Panc1 (cell line): ENCODE results near the gene CAPS2. TPM values are rescaled to one million over a fixed set of nuclear protein-coding genes. Genes with fewer than 3 reads are reported as not detected.

ENCODE experiments used
- ATAC-seq: fragments of 200-7000 bp; cut with Tn5 transposase; 2 replicates; pipeline ENCODE4 v1.9.1; 2020; ENCODE audit warnings: mild to moderate bottlenecking, moderate library complexity
- BruUV-seq: library from RNA; stranded (reverse); fragments of 400-500 nt; replicated peaks from 2 replicates; lab custom pipeline; 2021; lab: Mats Ljungman, UMichigan
- CTCF ChIA-PET: fragments of 300-600 bp; sonication (Branson Sonifier 250); formaldehyde crosslinking; loops from one replicate; lab custom pipeline; 2022; ENCODE audit warnings: antibody characterized with exemption; lab: Charles Lee
- POLR2A ChIA-PET: fragments of 300-600 bp; sonication (Branson Sonifier 250); formaldehyde crosslinking; loops from one replicate; lab custom pipeline; 2022; ENCODE audit warnings: antibody characterized with exemption; lab: Charles Lee
- DNase-seq: peaks from one replicate; pipeline ENCODE4 v3.0.0-alpha.2; 2010; ENCODE audit warnings: low read depth, low spot score
- H3K27ac ChIP-seq: 2 replicates; pipeline ENCODE4 v1.5.1; 2011; ENCODE audit warnings: mild to moderate bottlenecking, low read length, inconsistent platforms
- H3K27me3 ChIP-seq: fragments of 200-500 bp; sonication (Bioruptor generic); 2 replicates; pipeline ENCODE4 v1.6.0; 2014; ENCODE audit warnings: low read length, inconsistent platforms; ENCODE audit not compliant: control insufficient read depth, insufficient read depth
- H3K36me3 ChIP-seq: fragments of 200-500 bp; sonication (Bioruptor generic); 2 replicates; pipeline ENCODE4 v1.5.1; 2014; ENCODE audit warnings: inconsistent platforms, mild to moderate bottlenecking, low read length, moderate library complexity; ENCODE audit not compliant: control insufficient read depth, insufficient read depth
- H3K4me1 ChIP-seq: 2 replicates; pipeline ENCODE4 v1.5.1; 2011; ENCODE audit warnings: inconsistent platforms, mild to moderate bottlenecking, low read length, moderate library complexity; ENCODE audit not compliant: control insufficient read depth, insufficient read depth
- H3K4me3 ChIP-seq, 2 experiments: 2 replicates each; pipeline ENCODE4 v1.5.1; 2011 to 2012; ENCODE audit warnings: low read depth in 2 of 2, low read length in 2 of 2, mild to moderate bottlenecking in 2 of 2, inconsistent platforms in 1 of 2, moderate library complexity in 1 of 2
- H3K9me3 ChIP-seq: fragments of 200-500 bp; sonication (Bioruptor generic); 2 replicates; pipeline ENCODE4 v1.5.1; 2014; ENCODE audit warnings: low read depth, mild to moderate bottlenecking, inconsistent platforms, low read length, moderate library complexity; ENCODE audit not compliant: control insufficient read depth, insufficient read depth
- CTCF ChIP-seq: fragments of 450-650 bp; IDR thresholded peaks from 2 replicates; pipeline ENCODE4 v1.5.1; 2017; ENCODE audit warnings: mild to moderate bottlenecking
- POLR2AphosphoS5 ChIP-seq: IDR thresholded peaks from 2 replicates; pipeline ENCODE4 v1.6.1; 2012; ENCODE audit warnings: mild to moderate bottlenecking, low read depth, low read length, moderate library complexity
- SIN3A ChIP-seq: IDR thresholded peaks from 2 replicates; pipeline ENCODE4 v1.6.1; 2012; ENCODE audit warnings: low read depth, mild to moderate bottlenecking, low read length, moderate library complexity, borderline replicate concordance; ENCODE audit not compliant: insufficient read depth
- TCF7L2 ChIP-seq: IDR thresholded peaks from 2 replicates; pipeline ENCODE4 v1.6.1; 2011; ENCODE audit warnings: mild to moderate bottlenecking, low read depth, low read length, inconsistent platforms
- in situ Hi-C: cut with HindIII; loops from 2 replicates; pipeline ENCODE4 v1.10.0; 2016; ENCODE audit warnings: low sequenced_read_pairs, low pct_unique_long_range_greater_than_20kb
- intact Hi-C: fragments of 100-400 bp; cut with micrococcal nuclease; formaldehyde crosslinking; loops from one replicate; pipeline ENCODE4 v1.10.0; 2022; ENCODE audit not compliant: unreplicated experiment
- total RNA-seq: library from RNA; stranded (reverse); gene quantifications from one replicate; pipeline ENCODE4 v1.2.1, GENCODE V29; 2021; ENCODE audit not compliant: unreplicated experiment
- TF ChIP-seq, protein P1 (sequence below), 2 experiments: IDR thresholded peaks; 2 replicates each; pipeline ENCODE4 v1.6.1; 2011 to 2012; ENCODE audit warnings: low read depth in 2 of 2, control low read depth in 1 of 2, low read length in 1 of 2, mild to moderate bottlenecking in 1 of 2, moderate library complexity in 1 of 2; ENCODE audit not compliant: insufficient read depth in 1 of 2

The CAPS2 gene
- total RNA-seq, 1 experiment from 2014 or later, result 11.8 TPM

DNA sequence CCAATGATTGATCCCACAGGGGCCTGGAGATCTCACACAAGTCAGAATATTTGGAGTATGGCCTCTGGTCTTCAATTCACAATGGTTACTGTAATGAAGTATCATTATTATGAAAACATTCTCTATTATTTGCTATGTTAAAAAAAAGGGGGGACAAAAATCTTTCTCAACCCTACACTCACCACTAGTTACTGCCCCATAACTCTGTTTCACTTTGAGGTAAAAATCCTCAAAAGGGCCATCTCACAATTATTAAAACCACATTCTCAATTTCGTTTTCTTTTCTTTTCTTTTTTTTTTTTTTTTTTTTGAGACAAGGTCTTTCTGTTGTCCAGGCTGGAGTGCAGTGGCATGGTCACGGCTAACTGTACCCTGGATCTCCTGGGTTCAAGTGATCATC is 60.9 kb downstream of the CAPS2 start:
- Histone ChIP-seq H3K27ac (no peak overlapping the region), H3K27me3 (no peaks in the 10 kb centered on the region), H3K9me3 (no peaks in the 10 kb centered on the region; the same call in 1 of the 2 replicates), H3K36me3 (no peaks in the 10 kb centered on the region), H3K4me3 (no peak overlapping the region), H3K4me1 (no peaks in the 10 kb centered on the region)
- intact Hi-C loops (no loop called here), in situ Hi-C loops (no loop called here)
- DNase-seq, result no peak
- POLR2A ChIA-PET, result no interaction called here
- ATAC-seq, result no peak
- BruUV-seq, result no TSS peak
- CTCF ChIA-PET, result no interaction called here
- TF ChIP-seq TCF7L2, result no peak
- no peak for TF ChIP-seq CTCF
- no peak for TF ChIP-seq SIN3A
- TF ChIP-seq POLR2AphosphoS5, result no peak
- TF ChIP-seq, protein P1, sequence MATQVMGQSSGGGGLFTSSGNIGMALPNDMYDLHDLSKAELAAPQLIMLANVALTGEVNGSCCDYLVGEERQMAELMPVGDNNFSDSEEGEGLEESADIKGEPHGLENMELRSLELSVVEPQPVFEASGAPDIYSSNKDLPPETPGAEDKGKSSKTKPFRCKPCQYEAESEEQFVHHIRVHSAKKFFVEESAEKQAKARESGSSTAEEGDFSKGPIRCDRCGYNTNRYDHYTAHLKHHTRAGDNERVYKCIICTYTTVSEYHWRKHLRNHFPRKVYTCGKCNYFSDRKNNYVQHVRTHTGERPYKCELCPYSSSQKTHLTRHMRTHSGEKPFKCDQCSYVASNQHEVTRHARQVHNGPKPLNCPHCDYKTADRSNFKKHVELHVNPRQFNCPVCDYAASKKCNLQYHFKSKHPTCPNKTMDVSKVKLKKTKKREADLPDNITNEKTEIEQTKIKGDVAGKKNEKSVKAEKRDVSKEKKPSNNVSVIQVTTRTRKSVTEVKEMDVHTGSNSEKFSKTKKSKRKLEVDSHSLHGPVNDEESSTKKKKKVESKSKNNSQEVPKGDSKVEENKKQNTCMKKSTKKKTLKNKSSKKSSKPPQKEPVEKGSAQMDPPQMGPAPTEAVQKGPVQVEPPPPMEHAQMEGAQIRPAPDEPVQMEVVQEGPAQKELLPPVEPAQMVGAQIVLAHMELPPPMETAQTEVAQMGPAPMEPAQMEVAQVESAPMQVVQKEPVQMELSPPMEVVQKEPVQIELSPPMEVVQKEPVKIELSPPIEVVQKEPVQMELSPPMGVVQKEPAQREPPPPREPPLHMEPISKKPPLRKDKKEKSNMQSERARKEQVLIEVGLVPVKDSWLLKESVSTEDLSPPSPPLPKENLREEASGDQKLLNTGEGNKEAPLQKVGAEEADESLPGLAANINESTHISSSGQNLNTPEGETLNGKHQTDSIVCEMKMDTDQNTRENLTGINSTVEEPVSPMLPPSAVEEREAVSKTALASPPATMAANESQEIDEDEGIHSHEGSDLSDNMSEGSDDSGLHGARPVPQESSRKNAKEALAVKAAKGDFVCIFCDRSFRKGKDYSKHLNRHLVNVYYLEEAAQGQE (IDR thresholded peaks at IDR 0.05; ENCODE audit: insufficient read depth in 1 of 2, low read depth in 2 of 2, low read length in 1 of 2), result no peak

DNA sequence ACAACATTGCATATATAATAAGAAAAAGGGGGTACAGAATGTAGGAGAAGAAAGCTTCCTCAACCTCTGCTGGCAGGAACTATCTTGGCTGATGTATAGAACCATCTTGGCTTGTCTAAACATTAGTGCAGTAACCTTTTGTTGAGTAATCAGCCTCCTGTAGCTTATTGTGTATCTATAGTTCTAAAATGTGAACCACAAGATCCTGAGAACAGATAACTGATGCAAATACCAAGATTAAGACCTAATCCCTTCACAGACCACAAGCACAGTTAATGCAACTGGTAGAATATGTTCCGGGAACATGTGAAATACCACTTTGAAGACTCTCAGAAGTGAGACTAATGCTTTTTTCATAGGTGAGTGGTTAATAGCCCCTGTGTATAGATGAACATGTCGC is 69.8 kb downstream of the CAPS2 start:
- Histone ChIP-seq H3K4me1 (no peaks in the 10 kb centered on the region), H3K36me3 (no peaks in the 10 kb centered on the region), H3K4me3 (no peak overlapping the region), H3K27me3 (no peaks in the 10 kb centered on the region), H3K27ac (no peak overlapping the region), H3K9me3 (no peaks in the 10 kb centered on the region)
- intact Hi-C loops, result no loop called here
- BruUV-seq, result no TSS peak
- no peak for ATAC-seq
- TF ChIP-seq SIN3A (no peak), CTCF (no peak), TCF7L2 (no peak), POLR2AphosphoS5 (no peak)
- TF ChIP-seq, protein P1 (IDR thresholded peaks at IDR 0.05; ENCODE audit: insufficient read depth in 1 of 2, low read depth in 2 of 2, low read length in 1 of 2), result no peak
- ChIA-PET POLR2A (no interaction called here), CTCF (no interaction called here)
- in situ Hi-C loops, result no loop called here
- no peak for DNase-seq
